GM12878 (cell line): Measurements from ENCODE around the gene SPINDOC. TPM values are rescaled to one million over a fixed set of nuclear protein-coding genes. Genes with fewer than 3 reads are reported as not detected.
A peak's percentile ranks its signal among the peaks of the same experiment; 100 is the strongest.

Experiments used
- ATAC-seq: fragments of 200-7000 bp; cut with Tn5 transposase; 3 replicates; pipeline ENCODE4 v1.9.1; 2020; ENCODE audit warnings: mild to moderate bottlenecking, moderate library complexity
- BruUV-seq: library from RNA; stranded (reverse); fragments of 400-500 nt; replicated peaks from 2 replicates; lab custom pipeline; 2021; lab: Mats Ljungman, UMichigan
- CTCF ChIA-PET: fragments of 300-600 bp; sonication (Branson Sonifier 250); formaldehyde crosslinking; extraction: SDS; loops from one replicate; lab custom pipeline; 2021; ENCODE audit warnings: inconsistent platforms; lab: Yijun Ruan, JAX
- POLR2A ChIA-PET: fragments of 350-600 bp; formaldehyde crosslinking; extraction: SDS; loops from one replicate; lab custom pipeline; 2021; ENCODE audit warnings: inconsistent platforms; lab: Charles Lee
- RAD21 ChIA-PET: fragments of 300-600 bp; sonication (Branson Sonifier 250); formaldehyde crosslinking; loops from one replicate; lab custom pipeline; 2023; ENCODE audit warnings: antibody characterized with exemption; ENCODE audit not compliant: unreplicated experiment; lab: Charles Lee
- SMC1A ChIA-PET: fragments of 300-600 bp; sonication (Branson Sonifier 250); formaldehyde crosslinking; loops from one replicate; lab custom pipeline; 2023; ENCODE audit not compliant: unreplicated experiment, uncharacterized antibody; lab: Charles Lee
- DNase-seq: peaks from one replicate; pipeline ENCODE4 v3.0.0-alpha.2; 2011; ENCODE audit warnings: low read depth, low spot score
- FAIRE-seq: peaks from 3 replicates; lab custom pipeline; 2011; peaks lifted over from hg19 to GRCh38; lab: Jason Lieb, UNC
- H2AFZ ChIP-seq: 2 replicates; pipeline ENCODE4 v1.6.0; 2011; ENCODE audit warnings: low read depth, low read length, control low read depth; ENCODE audit not compliant: control insufficient read depth
- H3K27ac ChIP-seq: 2 replicates; pipeline ENCODE4 v1.5.1; 2011; ENCODE audit warnings: control low read depth; ENCODE audit not compliant: control insufficient read depth, insufficient read depth
- H3K27me3 ChIP-seq, 2 experiments: replicated peaks in 1 of 2; 2 replicates each; pipeline versions ENCODE4 v1.6.0 to v1.6.1; 2011; ENCODE audit warnings: low read length in 1 of 2; ENCODE audit not compliant: control insufficient read depth in 2 of 2, insufficient read depth in 2 of 2
- H3K36me3 ChIP-seq, 2 experiments: 2 replicates each; pipeline ENCODE4 v1.5.1; 2011; ENCODE audit warnings: low read length in 1 of 2; ENCODE audit not compliant: control insufficient read depth in 2 of 2, insufficient read depth in 2 of 2
- H3K4me1 ChIP-seq: 2 replicates; pipeline ENCODE4 v1.6.1; 2011; ENCODE audit warnings: mild to moderate bottlenecking, low read length, moderate library complexity, mixed read lengths; ENCODE audit not compliant: control insufficient read depth, insufficient read depth
- H3K4me2 ChIP-seq: 2 replicates; pipeline ENCODE4 v1.6.0; 2011; ENCODE audit warnings: control low read depth; ENCODE audit not compliant: control insufficient read depth, insufficient read depth
- H3K4me3 ChIP-seq: fragments of 200-600 bp; sonication (generic); 2 replicates; pipeline ENCODE4 v1.5.1; 2016
- H3K79me2 ChIP-seq: 2 replicates; pipeline ENCODE4 v1.6.0; 2011; ENCODE audit warnings: low read length; ENCODE audit not compliant: control insufficient read depth, insufficient read depth
- H3K9ac ChIP-seq: 2 replicates; pipeline ENCODE4 v1.8.0; 2011; ENCODE audit warnings: low read length, control low read depth, mixed read lengths; ENCODE audit not compliant: control insufficient read depth, insufficient read depth
- H3K9me3 ChIP-seq: replicated peaks from 3 replicates; pipeline ENCODE4 v1.5.1; 2011; ENCODE audit warnings: mild to moderate bottlenecking, low read length; ENCODE audit not compliant: control insufficient read depth, insufficient read depth
- H4K20me1 ChIP-seq: 2 replicates; pipeline ENCODE4 v1.6.0; 2011; ENCODE audit not compliant: control insufficient read depth, insufficient read depth
- ATF3 ChIP-seq: IDR thresholded peaks from 2 replicates; pipeline ENCODE4 v1.6.1; 2011; ENCODE audit warnings: low read depth, mild to moderate bottlenecking, low read length, moderate library complexity, borderline replicate concordance; ENCODE audit errors: extremely low read depth
- BCL11A ChIP-seq: IDR thresholded peaks from 2 replicates; pipeline ENCODE4 v1.6.1; 2011; ENCODE audit warnings: low read depth, low read length
- BMI1 ChIP-seq: fragments of 450-650 bp; IDR thresholded peaks from 2 replicates; pipeline ENCODE4 v1.6.1; 2016; ENCODE audit warnings: mild to moderate bottlenecking, moderate library complexity, borderline replicate concordance
- CHD4 ChIP-seq: fragments of 200-600 bp; sonication (generic); IDR thresholded peaks from 2 replicates; pipeline ENCODE4 v1.6.1; 2016; ENCODE audit warnings: mild to moderate bottlenecking
- HDGF ChIP-seq: fragments of 450-650 bp; IDR thresholded peaks from 2 replicates; pipeline ENCODE4 v1.6.1; 2016; ENCODE audit warnings: antibody characterized with exemption
- IRF5 ChIP-seq: fragments of 450-650 bp; IDR thresholded peaks from 2 replicates; pipeline ENCODE4 v1.6.1; 2017; ENCODE audit warnings: borderline replicate concordance
- POLR2AphosphoS2 ChIP-seq: IDR thresholded peaks from 2 replicates; pipeline ENCODE4 v1.6.1; 2011; ENCODE audit warnings: low read depth, mild to moderate bottlenecking, low read length, improper control_type of control experiment, moderate library complexity
- RAD51 ChIP-seq: fragments of 450-650 bp; IDR thresholded peaks from 2 replicates; pipeline ENCODE4 v1.6.1; 2016; ENCODE audit warnings: moderate library complexity, mild to moderate bottlenecking, inconsistent platforms
- SMC3 ChIP-seq: IDR thresholded peaks from 2 replicates; pipeline ENCODE4 v1.6.1; 2011; ENCODE audit warnings: low read length, improper control_type of control experiment, borderline replicate concordance
- SPI1 ChIP-seq: IDR thresholded peaks from 2 replicates; pipeline ENCODE4 v1.6.1; 2011; ENCODE audit warnings: low read depth, mild to moderate bottlenecking, low read length, moderate library complexity, borderline replicate concordance; ENCODE audit not compliant: insufficient read depth
- YY1 ChIP-seq: IDR thresholded peaks from 2 replicates; pipeline ENCODE4 v1.6.1; 2011; ENCODE audit warnings: low read depth, mild to moderate bottlenecking, low read length
- ZBED1 ChIP-seq: IDR thresholded peaks from 2 replicates; pipeline ENCODE4 v1.6.1; 2016; ENCODE audit warnings: borderline replicate concordance
- ZBTB4 ChIP-seq: fragments of 450-650 bp; formaldehyde crosslinking; IDR thresholded peaks from 2 replicates; pipeline ENCODE4 v1.4.0; 2022; ENCODE audit warnings: mild to moderate bottlenecking, moderate library complexity
- ZNF207 ChIP-seq: fragments of 450-650 bp; IDR thresholded peaks from 2 replicates; pipeline ENCODE4 v1.6.1; 2014; ENCODE audit warnings: antibody characterized with exemption, mild to moderate bottlenecking, borderline replicate concordance
- WGBS: methylation state at CpG from one replicate; pipeline ENCODE4 v1.1.6; 2016; ENCODE audit warnings: low lambda C conversion rate; ENCODE audit not compliant: insufficient replicate concordance, insufficient coverage; ENCODE audit errors: missing lambda C conversion rate; 5-methylcytosine and 5-hydroxymethylcytosine counted together
- in situ Hi-C: fragments of 300-500 bp; cut with MboI; formaldehyde crosslinking; loops from 9 replicates; pipeline ENCODE4 v1.14.3; 2018; ENCODE audit warnings: mixed read lengths
- intact Hi-C: fragments of 100-400 bp; cut with micrococcal nuclease; formaldehyde crosslinking; loops from one replicate; pipeline ENCODE4 v1.14.2; 2022; ENCODE audit not compliant: unreplicated experiment
- polyA plus RNA-seq, 11 experiments: library from polyadenylated mRNA; depleted of rRNA in 4 of 11; unstranded in 6 of 11; stranded (reverse) in 5 of 11; fragments of >200 nt; fragmentation: Nextera tagmentation in 4 of 11; fragmentation: Illumina TruSeq in 1 of 11; extraction: Ambion mirVana in 4 of 11; extraction: Trizol in 1 of 11; gene quantifications; 1 replicate in 1 of 11; 2 replicates in 10 of 11; pipeline versions ENCODE4 v1.2.1 to v1.2.3, GENCODE V29; 2011 to 2016; ENCODE audit warnings: inconsistent platforms in 2 of 11, missing spikeins in 2 of 11, low read depth in 1 of 11
- total RNA-seq, 4 experiments: library from RNA; depleted of rRNA in 3 of 4; stranded (reverse); fragments of >200 nt in 3 of 4; fragmentation: Illumina TruSeq in 1 of 4; extraction: Trizol in 1 of 4; gene quantifications; 2 replicates each; pipeline versions ENCODE4 v1.2.1 to v1.2.3, GENCODE V29; 2013 to 2021

SPINDOC gene
- total and polyA plus RNA-seq, 10 of the 15 experiments (the other 5 are each of a cell fraction or from before 2014, with no cell fraction given), result 0.88 to 38.2 (median 16.9) TPM

GRCh38 chr11:63850920-63851319, 37.7 kb downstream of the SPINDOC start:
- ChIA-PET CTCF (interaction anchor here (0.8 to 1.0 kb wide), 2 partner anchors 8 to 12 kb away, joined by 3 read pairs; no protein-coding TSS in a partner anchor), POLR2A (interaction anchor here (1.0 to 1.5 kb wide), 4 partner anchors 10 to 18 kb away, joined by 3 to 8 read pairs (median 4); partner anchors contain the start of gene MARK2), RAD21 (interaction anchor here (1.0 kb wide), 1 partner anchor 12 kb away, joined by 3 read pairs; the partner anchor contains the start of gene MARK2), SMC1A (interaction anchor here (0.9 to 4.0 kb wide), 8 partner anchors 8 to 100 kb away, joined by 3 to 16 read pairs (median 4); partner anchors contain the start of gene MARK2)
- peak; percentile 52 for FAIRE-seq
- no peak overlapping the region for H3K9ac ChIP-seq
- intact Hi-C loops (no loop called here), in situ Hi-C loops (no loop called here)
- no peak for ATAC-seq
- H3K79me2 ChIP-seq, result peaks cover 63% of the 10 kb centered on the region
- DNase-seq, result no peak
- peaks cover 2 to 7% of the 10 kb centered on the region in 2 experiments; a peak in 3 of 4 replicates for H3K36me3 ChIP-seq
- H2AFZ ChIP-seq, result no peak overlapping the region
- peak overlapping the region; percentile 1 for H3K27ac ChIP-seq
- peak overlapping the region; percentile 67 for H3K4me2 ChIP-seq
- no peaks in the 10 kb centered on the region for H3K27me3 ChIP-seq
- 94% methylated on average over 5 of the region's 5 CpGs for WGBS
- H4K20me1 ChIP-seq, result no peaks in the 10 kb centered on the region; the same call in 1 of the 2 replicates
- no peaks in the 10 kb centered on the region for H3K9me3 ChIP-seq
- BruUV-seq, result no TSS peak
- peaks cover 16% of the 10 kb centered on the region for H3K4me1 ChIP-seq
- no peak for TF ChIP-seq YY1
- TF ChIP-seq IRF5, result no peak
- TF ChIP-seq ZBTB4 (CRISPR knock-in tag), result no peak
- no peak for TF ChIP-seq ZNF207
- TF ChIP-seq BMI1, result no peak
- TF ChIP-seq RAD51, result no peak
- no peak for TF ChIP-seq ATF3
- no peak for TF ChIP-seq HDGF
- TF ChIP-seq POLR2AphosphoS2, result no peak
- no peak for TF ChIP-seq BCL11A
- no peak for TF ChIP-seq ZBED1
- TF ChIP-seq SPI1, result no peak
- TF ChIP-seq CHD4, result no peak
- TF ChIP-seq SMC3, result no peak
- TF ChIP-seq, all 136 proteins: peak for 0
- peak overlapping the region; percentile 53; the same call in 1 of the 2 replicates for H3K4me3 ChIP-seq
